Panc1 (cell line): Measurements from ENCODE around the gene SPATA20. TPM values are rescaled to one million over a fixed set of nuclear protein-coding genes. Genes with fewer than 3 reads are reported as not detected.

Source experiments
- ATAC-seq: fragments of 200-7000 bp; cut with Tn5 transposase; 2 replicates; pipeline ENCODE4 v1.9.1; 2020; ENCODE audit warnings: mild to moderate bottlenecking, moderate library complexity
- BruUV-seq: library from RNA; stranded (reverse); fragments of 400-500 nt; replicated peaks from 2 replicates; lab custom pipeline; 2021; lab: Mats Ljungman, UMichigan
- CTCF ChIA-PET: fragments of 300-600 bp; sonication (Branson Sonifier 250); formaldehyde crosslinking; loops from one replicate; lab custom pipeline; 2022; ENCODE audit warnings: antibody characterized with exemption; lab: Charles Lee
- POLR2A ChIA-PET: fragments of 300-600 bp; sonication (Branson Sonifier 250); formaldehyde crosslinking; loops from one replicate; lab custom pipeline; 2022; ENCODE audit warnings: antibody characterized with exemption; lab: Charles Lee
- DNase-seq: peaks from one replicate; pipeline ENCODE4 v3.0.0-alpha.2; 2010; ENCODE audit warnings: low read depth, low spot score
- H3K27ac ChIP-seq: 2 replicates; pipeline ENCODE4 v1.5.1; 2011; ENCODE audit warnings: mild to moderate bottlenecking, low read length, inconsistent platforms
- H3K27me3 ChIP-seq: fragments of 200-500 bp; sonication (Bioruptor generic); 2 replicates; pipeline ENCODE4 v1.6.0; 2014; ENCODE audit warnings: low read length, inconsistent platforms; ENCODE audit not compliant: control insufficient read depth, insufficient read depth
- H3K36me3 ChIP-seq: fragments of 200-500 bp; sonication (Bioruptor generic); 2 replicates; pipeline ENCODE4 v1.5.1; 2014; ENCODE audit warnings: inconsistent platforms, mild to moderate bottlenecking, low read length, moderate library complexity; ENCODE audit not compliant: control insufficient read depth, insufficient read depth
- H3K4me1 ChIP-seq: 2 replicates; pipeline ENCODE4 v1.5.1; 2011; ENCODE audit warnings: inconsistent platforms, mild to moderate bottlenecking, low read length, moderate library complexity; ENCODE audit not compliant: control insufficient read depth, insufficient read depth
- H3K4me3 ChIP-seq, 2 experiments: 2 replicates each; pipeline ENCODE4 v1.5.1; 2011 to 2012; ENCODE audit warnings: low read depth in 2 of 2, low read length in 2 of 2, mild to moderate bottlenecking in 2 of 2, inconsistent platforms in 1 of 2, moderate library complexity in 1 of 2
- H3K9me3 ChIP-seq: fragments of 200-500 bp; sonication (Bioruptor generic); 2 replicates; pipeline ENCODE4 v1.5.1; 2014; ENCODE audit warnings: low read depth, mild to moderate bottlenecking, inconsistent platforms, low read length, moderate library complexity; ENCODE audit not compliant: control insufficient read depth, insufficient read depth
- CTCF ChIP-seq: fragments of 450-650 bp; IDR thresholded peaks from 2 replicates; pipeline ENCODE4 v1.5.1; 2017; ENCODE audit warnings: mild to moderate bottlenecking
- POLR2AphosphoS5 ChIP-seq: IDR thresholded peaks from 2 replicates; pipeline ENCODE4 v1.6.1; 2012; ENCODE audit warnings: mild to moderate bottlenecking, low read depth, low read length, moderate library complexity
- REST ChIP-seq, 2 experiments: IDR thresholded peaks; 2 replicates each; pipeline ENCODE4 v1.6.1; 2011 to 2012; ENCODE audit warnings: low read depth in 2 of 2, control low read depth in 1 of 2, low read length in 1 of 2, mild to moderate bottlenecking in 1 of 2, moderate library complexity in 1 of 2; ENCODE audit not compliant: insufficient read depth in 1 of 2
- SIN3A ChIP-seq: IDR thresholded peaks from 2 replicates; pipeline ENCODE4 v1.6.1; 2012; ENCODE audit warnings: low read depth, mild to moderate bottlenecking, low read length, moderate library complexity, borderline replicate concordance; ENCODE audit not compliant: insufficient read depth
- TCF7L2 ChIP-seq: IDR thresholded peaks from 2 replicates; pipeline ENCODE4 v1.6.1; 2011; ENCODE audit warnings: mild to moderate bottlenecking, low read depth, low read length, inconsistent platforms
- in situ Hi-C: cut with HindIII; loops from 2 replicates; pipeline ENCODE4 v1.10.0; 2016; ENCODE audit warnings: low sequenced_read_pairs, low pct_unique_long_range_greater_than_20kb
- intact Hi-C: fragments of 100-400 bp; cut with micrococcal nuclease; formaldehyde crosslinking; loops from one replicate; pipeline ENCODE4 v1.10.0; 2022; ENCODE audit not compliant: unreplicated experiment
- total RNA-seq: library from RNA; stranded (reverse); gene quantifications from one replicate; pipeline ENCODE4 v1.2.1, GENCODE V29; 2021; ENCODE audit not compliant: unreplicated experiment

Gene SPATA20
- total RNA-seq, 1 experiment from 2014 or later: 82.2 TPM

GRCh38 chr17:50551884-50552283 is 4.9 kb downstream of the SPATA20 start:
- no TSS peak for BruUV-seq
- no peaks in the 10 kb centered on the region for H3K27me3 ChIP-seq
- ChIA-PET CTCF (interaction anchor here (3.2 kb wide), 1 partner anchor 74 kb away, joined by 34 read pairs; no protein-coding TSS in a partner anchor), POLR2A (no interaction called here)
- no peaks in the 10 kb centered on the region for H3K36me3 ChIP-seq
- H3K9me3 ChIP-seq: no peaks in the 10 kb centered on the region
- DNase-seq: no peak
- intact Hi-C loops (loop anchor here (2.0 kb wide), 1 partner anchor 75 kb away; no protein-coding TSS in a partner anchor), in situ Hi-C loops (no loop called here)
- H3K27ac ChIP-seq: no peak overlapping the region
- H3K4me1 ChIP-seq: peaks cover 12% of the 10 kb centered on the region
- TF ChIP-seq SIN3A (no peak), TCF7L2 (no peak), REST (IDR thresholded peaks at IDR 0.05; ENCODE audit: insufficient read depth in 1 of 2, low read depth in 2 of 2, low read length in 1 of 2) (no peak), CTCF (no peak), POLR2AphosphoS5 (no peak)
- no peak for ATAC-seq
- H3K4me3 ChIP-seq: no peak overlapping the region

GRCh38 chr17:50554201-50554600 is 7.2 kb downstream of the SPATA20 start:
- H3K4me1 ChIP-seq: 0 out of 2 replicates have a peak, but pooled peaks cover 8% of the 10 kb centered on the region
- TF ChIP-seq POLR2AphosphoS5 (0 out of 2 replicates have a peak, but pooled peaks have one; percentile 23), CTCF (no peak)
- DNase-seq: no peak
- intact Hi-C loops (no loop called here), in situ Hi-C loops (no loop called here)
- H3K27me3 ChIP-seq: no peaks in the 10 kb centered on the region
- ATAC-seq: no peak
- no peak overlapping the region for H3K27ac ChIP-seq
- POLR2A ChIA-PET: no interaction called here
- CTCF ChIA-PET: interaction anchor here (0.6 kb wide), 1 partner anchor 114 kb away, joined by 3 read pairs; no protein-coding TSS in a partner anchor
- H3K36me3 ChIP-seq: no peaks in the 10 kb centered on the region
- H3K4me3 ChIP-seq: no peak overlapping the region
- BruUV-seq: no TSS peak
- H3K9me3 ChIP-seq: no peaks in the 10 kb centered on the region
